ENCODE results near the gene RASIP1.

GRCh38 chr19:48719263-48720171 lies 20.9 kb downstream of the RASIP1 start, which contains the start of gene MAMSTR:
- TF ChIP-seq POLR2A (IDR thresholded peaks at IDR 0.05; ENCODE audit: low read length) (no peak), GATA1 (IDR thresholded peaks at IDR 0.05; ENCODE audit: low read depth, low read length) (no peak)

Measured in erythroblast (primary cell).